ENCODE measurements around the gene OPRM1.

The OPRM1 gene

GRCh38 chr6:154096834-154097233 lies 57.8 kb downstream of the OPRM1 start:
- no peak for TF ChIP-seq TAF1 (IDR thresholded peaks at IDR 0.05; ENCODE audit: borderline replicate concordance, insufficient read depth, low read length)
- no peak for TF ChIP-seq SIN3A (IDR thresholded peaks at IDR 0.05; ENCODE audit: borderline replicate concordance, insufficient read depth, low read length)
- no peak for TF ChIP-seq POLR2AphosphoS5 (IDR thresholded peaks at IDR 0.05; ENCODE audit: low read depth, low read length)
- TF ChIP-seq REST (IDR thresholded peaks at IDR 0.05; ENCODE audit: insufficient read depth in 1 of 2, low read depth in 2 of 2, low read length in 2 of 2): no peak
- TF ChIP-seq FOXP2 (optimal IDR thresholded peaks at IDR 0.05; ENCODE audit: borderline replicate concordance, extremely low read depth, extremely low read length, insufficient read depth): no peak

GRCh38 chr6:154099211-154099610 lies 60.2 kb downstream of the OPRM1 start:
- TF ChIP-seq SIN3A (IDR thresholded peaks at IDR 0.05; ENCODE audit: borderline replicate concordance, insufficient read depth, low read length) (no peak), TAF1 (IDR thresholded peaks at IDR 0.05; ENCODE audit: borderline replicate concordance, insufficient read depth, low read length) (no peak), FOXP2 (optimal IDR thresholded peaks at IDR 0.05; ENCODE audit: borderline replicate concordance, extremely low read depth, extremely low read length, insufficient read depth) (no peak), REST (IDR thresholded peaks at IDR 0.05; ENCODE audit: insufficient read depth in 1 of 2, low read depth in 2 of 2, low read length in 2 of 2) (no peak), POLR2AphosphoS5 (IDR thresholded peaks at IDR 0.05; ENCODE audit: low read depth, low read length) (no peak)

- TF ChIP-seq POLR2AphosphoS5 (IDR thresholded peaks at IDR 0.05; ENCODE audit: low read depth, low read length) (no peak), TAF1 (IDR thresholded peaks at IDR 0.05; ENCODE audit: borderline replicate concordance, insufficient read depth, low read length) (no peak)
These were observed 67.2 kb downstream of the OPRM1 start for GRCh38 chr6:154106251-154106650.

GRCh38 chr6:154111025-154111424 lies 72.0 kb downstream of the OPRM1 start:
- no peak for TF ChIP-seq SIN3A (IDR thresholded peaks at IDR 0.05; ENCODE audit: borderline replicate concordance, insufficient read depth, low read length)
- no peak for TF ChIP-seq REST (IDR thresholded peaks at IDR 0.05; ENCODE audit: insufficient read depth in 1 of 2, low read depth in 2 of 2, low read length in 2 of 2)
- no peak for TF ChIP-seq POLR2AphosphoS5 (IDR thresholded peaks at IDR 0.05; ENCODE audit: low read depth, low read length)

GRCh38 chr6:154112181-154112809 lies 73.3 kb downstream of the OPRM1 start:
- TF ChIP-seq FOXP2 (optimal IDR thresholded peaks at IDR 0.05; ENCODE audit: borderline replicate concordance, extremely low read depth, extremely low read length, insufficient read depth) (no peak), TAF1 (IDR thresholded peaks at IDR 0.05; ENCODE audit: borderline replicate concordance, insufficient read depth, low read length) (no peak), SIN3A (IDR thresholded peaks at IDR 0.05; ENCODE audit: borderline replicate concordance, insufficient read depth, low read length) (no peak), REST (IDR thresholded peaks at IDR 0.05; ENCODE audit: insufficient read depth in 1 of 2, low read depth in 2 of 2, low read length in 2 of 2) (no peak), POLR2AphosphoS5 (IDR thresholded peaks at IDR 0.05; ENCODE audit: low read depth, low read length) (no peak)
